Cardiac fibroblast (primary cell): ENCODE results near the gene KRT4.

Experiments
- DNase-seq, 2 donors: peaks; one replicate each; pipeline versions ENCODE4 v3.0.0 to v3.0.0-alpha.2; 2010; ENCODE audit warnings: low read depth in 2 of 2
- H3K4me3 ChIP-seq, 2 donors: replicated peaks in 1 of 2; 1 replicate in 1 of 2; 2 replicates in 1 of 2; pipeline ENCODE4 v1.5.1; 2011; ENCODE audit warnings: low read depth in 2 of 2, low read length in 2 of 2, mild to moderate bottlenecking in 2 of 2, moderate library complexity in 1 of 2
- TF ChIP-seq, protein P1 (sequence below): IDR thresholded peaks from one replicate; pipeline ENCODE4 v1.5.1; 2011; ENCODE audit warnings: low read depth, mild to moderate bottlenecking, low read length, inconsistent platforms

Gene KRT4

GRCh38 chr12:52779914-52780313, 34.0 kb downstream of the KRT4 start:
- H3K4me3 ChIP-seq: no peak overlapping the region
- DNase-seq: no peak
- TF ChIP-seq, protein P1, sequence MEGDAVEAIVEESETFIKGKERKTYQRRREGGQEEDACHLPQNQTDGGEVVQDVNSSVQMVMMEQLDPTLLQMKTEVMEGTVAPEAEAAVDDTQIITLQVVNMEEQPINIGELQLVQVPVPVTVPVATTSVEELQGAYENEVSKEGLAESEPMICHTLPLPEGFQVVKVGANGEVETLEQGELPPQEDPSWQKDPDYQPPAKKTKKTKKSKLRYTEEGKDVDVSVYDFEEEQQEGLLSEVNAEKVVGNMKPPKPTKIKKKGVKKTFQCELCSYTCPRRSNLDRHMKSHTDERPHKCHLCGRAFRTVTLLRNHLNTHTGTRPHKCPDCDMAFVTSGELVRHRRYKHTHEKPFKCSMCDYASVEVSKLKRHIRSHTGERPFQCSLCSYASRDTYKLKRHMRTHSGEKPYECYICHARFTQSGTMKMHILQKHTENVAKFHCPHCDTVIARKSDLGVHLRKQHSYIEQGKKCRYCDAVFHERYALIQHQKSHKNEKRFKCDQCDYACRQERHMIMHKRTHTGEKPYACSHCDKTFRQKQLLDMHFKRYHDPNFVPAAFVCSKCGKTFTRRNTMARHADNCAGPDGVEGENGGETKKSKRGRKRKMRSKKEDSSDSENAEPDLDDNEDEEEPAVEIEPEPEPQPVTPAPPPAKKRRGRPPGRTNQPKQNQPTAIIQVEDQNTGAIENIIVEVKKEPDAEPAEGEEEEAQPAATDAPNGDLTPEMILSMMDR: no peak

- TF ChIP-seq, protein P1: no peak
- H3K4me3 ChIP-seq: no peak overlapping the region
- no peak for DNase-seq
Observed at GRCh38 chr12:52778833-52779232, 35.1 kb downstream of the KRT4 start.

DNA sequence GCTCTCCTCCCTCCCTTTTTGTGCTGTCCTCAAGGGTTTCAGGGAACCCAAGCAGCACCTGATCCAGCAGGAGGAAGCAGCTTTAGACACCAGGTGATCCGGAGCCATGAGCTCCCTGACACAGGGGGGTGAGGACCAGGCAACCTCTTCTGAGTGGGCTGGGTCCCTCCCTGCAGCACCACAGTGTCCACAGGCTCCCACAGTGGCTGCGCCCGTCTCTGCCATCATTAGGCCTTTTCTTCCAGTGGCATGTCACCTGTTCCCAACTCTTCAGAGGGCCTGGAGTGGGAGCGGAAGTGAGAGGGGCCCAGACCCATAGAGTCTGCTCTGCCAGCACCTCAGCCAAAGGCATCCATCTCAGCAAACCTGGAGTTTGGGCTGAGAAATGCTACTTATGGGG, 36.4 kb downstream of the KRT4 start:
- no peak overlapping the region for H3K4me3 ChIP-seq
- no peak for DNase-seq
- TF ChIP-seq, protein P1: no peak

GRCh38 chr12:52776913-52777395, 37.0 kb downstream of the KRT4 start, which contains the start of gene KRT76:
Gene KRT76, minus strand, starts transcription at chr12:52777345. Its CDS starts 54 bp downstream, at chr12:52777291.
- TF ChIP-seq, protein P1: no peak
- DNase-seq: no peak
- H3K4me3 ChIP-seq: no peak within 1 kb of the TSS

- TF ChIP-seq, protein P1: no peak
- no peak for DNase-seq
- H3K4me3 ChIP-seq: no peak overlapping the region
Observed at GRCh38 chr12:52776435-52776834, 37.5 kb downstream of the KRT4 start.

GRCh38 chr12:52774629-52775250, 39.2 kb downstream of the KRT4 start:
- no peak overlapping the region for H3K4me3 ChIP-seq
- TF ChIP-seq, protein P1: no peak
- no peak for DNase-seq

DNA sequence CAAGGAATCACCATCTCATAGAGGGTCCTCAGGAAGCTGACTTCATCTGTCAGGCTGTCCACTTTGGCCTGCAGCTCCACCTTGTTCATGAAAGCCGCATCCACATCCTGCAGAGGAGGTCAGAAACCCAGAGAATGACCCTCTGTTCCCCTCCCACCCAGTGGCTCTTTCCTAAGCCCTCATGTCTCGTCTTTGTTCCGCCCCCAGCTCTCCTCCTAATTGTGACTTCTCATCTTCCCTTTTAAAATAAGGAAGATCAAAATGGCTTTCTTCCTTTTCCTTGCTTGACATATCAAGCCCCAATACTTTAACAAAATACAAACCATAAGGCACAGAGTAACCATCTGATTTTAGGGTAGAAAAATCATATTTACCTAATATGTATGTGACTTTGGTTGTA, 41.1 kb downstream of the KRT4 start:
- DNase-seq: no peak
- TF ChIP-seq, protein P1: no peak

More for the DNA sequence above, 41.1 kb downstream of the KRT4 start:
- no peak overlapping the region for H3K4me3 ChIP-seq
